HG03196 (cell line): Measurements from ENCODE around the gene DCP1B.

Experiments
- ATAC-seq: cut with Tn5 transposase; IDR thresholded peaks from one replicate; pipeline ENCODE4 v1.9.1; 2021; ENCODE audit not compliant: unreplicated experiment

DCP1B gene

GRCh38 chr12:1935700-1936378 is 68.4 kb downstream of the DCP1B start:
- no peak for ATAC-seq

GRCh38 chr12:1935242-1935641 is 69.0 kb downstream of the DCP1B start:
- no peak for ATAC-seq

- no peak for ATAC-seq
Observed at GRCh38 chr12:1934831-1935230, 69.4 kb downstream of the DCP1B start.

- no peak for ATAC-seq
Observed at GRCh38 chr12:1934068-1934467, 70.2 kb downstream of the DCP1B start.

- ATAC-seq = no peak
Observed at GRCh38 chr12:1933342-1934051, 70.8 kb downstream of the DCP1B start.

- ATAC-seq = no peak
Observed at GRCh38 chr12:1932264-1932777, 71.9 kb downstream of the DCP1B start.

- no peak for ATAC-seq
Observed at GRCh38 chr12:1931642-1932041, 72.6 kb downstream of the DCP1B start.

GRCh38 chr12:1930803-1931597 is 73.3 kb downstream of the DCP1B start:
- ATAC-seq = no peak

- no peak for ATAC-seq
Observed at GRCh38 chr12:1929985-1930802, 74.1 kb downstream of the DCP1B start.

- ATAC-seq = no peak
Observed at GRCh38 chr12:1929241-1929984, 74.8 kb downstream of the DCP1B start.

- no peak for ATAC-seq
Observed at GRCh38 chr12:1928439-1929121, 75.7 kb downstream of the DCP1B start.

- no peak for ATAC-seq
Observed at GRCh38 chr12:1927751-1928351, 76.4 kb downstream of the DCP1B start.

GRCh38 chr12:1927051-1927680 is 77.1 kb downstream of the DCP1B start:
- ATAC-seq = no peak

GRCh38 chr12:1926251-1926657 is 78.0 kb downstream of the DCP1B start:
- ATAC-seq = no peak

- ATAC-seq = no peak
Observed at GRCh38 chr12:1925684-1926006, 78.6 kb downstream of the DCP1B start.

- no peak for ATAC-seq
Observed at GRCh38 chr12:1924996-1925683, 79.1 kb downstream of the DCP1B start.

- ATAC-seq = no peak
Observed at GRCh38 chr12:1922985-1923384, 81.3 kb downstream of the DCP1B start.

- ATAC-seq = no peak
Observed at GRCh38 chr12:1922075-1922709, 82.1 kb downstream of the DCP1B start.
